ENCODE data around the gene KIAA0753.

DNA sequence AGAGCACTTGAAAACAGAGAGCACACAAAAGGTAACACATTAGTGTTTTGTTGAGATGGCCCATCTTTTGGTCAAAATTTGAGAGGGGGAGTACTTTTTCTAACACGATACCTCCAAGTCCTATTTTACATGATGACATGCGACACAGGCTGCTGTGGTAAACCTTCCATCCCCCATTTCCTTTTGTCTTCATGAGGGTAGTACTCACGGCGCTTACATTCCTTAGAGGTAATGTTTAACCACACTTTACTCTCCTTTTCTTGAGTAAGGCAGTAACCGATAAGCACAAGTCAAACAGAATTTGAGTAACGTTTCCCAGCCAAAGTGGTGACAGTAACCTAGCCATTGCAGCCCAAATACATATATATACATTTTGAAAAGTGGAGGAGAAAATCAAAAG lies 48.3 kb downstream of the KIAA0753 start:
- TF ChIP-seq, protein P1, sequence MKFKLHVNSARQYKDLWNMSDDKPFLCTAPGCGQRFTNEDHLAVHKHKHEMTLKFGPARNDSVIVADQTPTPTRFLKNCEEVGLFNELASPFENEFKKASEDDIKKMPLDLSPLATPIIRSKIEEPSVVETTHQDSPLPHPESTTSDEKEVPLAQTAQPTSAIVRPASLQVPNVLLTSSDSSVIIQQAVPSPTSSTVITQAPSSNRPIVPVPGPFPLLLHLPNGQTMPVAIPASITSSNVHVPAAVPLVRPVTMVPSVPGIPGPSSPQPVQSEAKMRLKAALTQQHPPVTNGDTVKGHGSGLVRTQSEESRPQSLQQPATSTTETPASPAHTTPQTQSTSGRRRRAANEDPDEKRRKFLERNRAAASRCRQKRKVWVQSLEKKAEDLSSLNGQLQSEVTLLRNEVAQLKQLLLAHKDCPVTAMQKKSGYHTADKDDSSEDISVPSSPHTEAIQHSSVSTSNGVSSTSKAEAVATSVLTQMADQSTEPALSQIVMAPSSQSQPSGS (IDR thresholded peaks at IDR 0.05; ENCODE audit: low read length), result no peak
- TF ChIP-seq FOXM1 (IDR thresholded peaks at IDR 0.05; ENCODE audit: low read depth, low read length) (no peak), POLR2A (IDR thresholded peaks at IDR 0.05; ENCODE audit: low read depth, low read length) (no peak), CHD2 (IDR thresholded peaks at IDR 0.05; ENCODE audit: borderline replicate concordance, low read depth, low read length) (no peak), POLR2AphosphoS5 (IDR thresholded peaks at IDR 0.05; ENCODE audit: low read length) (no peak), GABPA (IDR thresholded peaks at IDR 0.05; ENCODE audit: low read depth) (no peak), JUND (IDR thresholded peaks at IDR 0.05; ENCODE audit: low read depth, low read length) (no peak), NRF1 (conservative IDR thresholded peaks at IDR 0.05; ENCODE audit: low read depth, low read length) (no peak), WRNIP1 (IDR thresholded peaks at IDR 0.05; ENCODE audit: borderline replicate concordance, low read depth, low read length) (no peak), EP300 (IDR thresholded peaks at IDR 0.05; ENCODE audit: borderline replicate concordance in 1 of 2, control insufficient read depth in 1 of 2, low read depth in 2 of 2, low read length in 2 of 2) (no peak)
- TF ChIP-seq, protein P2, sequence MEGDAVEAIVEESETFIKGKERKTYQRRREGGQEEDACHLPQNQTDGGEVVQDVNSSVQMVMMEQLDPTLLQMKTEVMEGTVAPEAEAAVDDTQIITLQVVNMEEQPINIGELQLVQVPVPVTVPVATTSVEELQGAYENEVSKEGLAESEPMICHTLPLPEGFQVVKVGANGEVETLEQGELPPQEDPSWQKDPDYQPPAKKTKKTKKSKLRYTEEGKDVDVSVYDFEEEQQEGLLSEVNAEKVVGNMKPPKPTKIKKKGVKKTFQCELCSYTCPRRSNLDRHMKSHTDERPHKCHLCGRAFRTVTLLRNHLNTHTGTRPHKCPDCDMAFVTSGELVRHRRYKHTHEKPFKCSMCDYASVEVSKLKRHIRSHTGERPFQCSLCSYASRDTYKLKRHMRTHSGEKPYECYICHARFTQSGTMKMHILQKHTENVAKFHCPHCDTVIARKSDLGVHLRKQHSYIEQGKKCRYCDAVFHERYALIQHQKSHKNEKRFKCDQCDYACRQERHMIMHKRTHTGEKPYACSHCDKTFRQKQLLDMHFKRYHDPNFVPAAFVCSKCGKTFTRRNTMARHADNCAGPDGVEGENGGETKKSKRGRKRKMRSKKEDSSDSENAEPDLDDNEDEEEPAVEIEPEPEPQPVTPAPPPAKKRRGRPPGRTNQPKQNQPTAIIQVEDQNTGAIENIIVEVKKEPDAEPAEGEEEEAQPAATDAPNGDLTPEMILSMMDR (IDR thresholded peaks at IDR 0.05 in 2 of 3, conservative IDR thresholded peaks at IDR 0.05 in 1 of 3; ENCODE audit: control insufficient read depth in 2 of 3, extremely low read depth in 1 of 3, insufficient read depth in 1 of 3, low read depth in 3 of 3, low read length in 3 of 3), result no peak
- TF ChIP-seq, protein P3, sequence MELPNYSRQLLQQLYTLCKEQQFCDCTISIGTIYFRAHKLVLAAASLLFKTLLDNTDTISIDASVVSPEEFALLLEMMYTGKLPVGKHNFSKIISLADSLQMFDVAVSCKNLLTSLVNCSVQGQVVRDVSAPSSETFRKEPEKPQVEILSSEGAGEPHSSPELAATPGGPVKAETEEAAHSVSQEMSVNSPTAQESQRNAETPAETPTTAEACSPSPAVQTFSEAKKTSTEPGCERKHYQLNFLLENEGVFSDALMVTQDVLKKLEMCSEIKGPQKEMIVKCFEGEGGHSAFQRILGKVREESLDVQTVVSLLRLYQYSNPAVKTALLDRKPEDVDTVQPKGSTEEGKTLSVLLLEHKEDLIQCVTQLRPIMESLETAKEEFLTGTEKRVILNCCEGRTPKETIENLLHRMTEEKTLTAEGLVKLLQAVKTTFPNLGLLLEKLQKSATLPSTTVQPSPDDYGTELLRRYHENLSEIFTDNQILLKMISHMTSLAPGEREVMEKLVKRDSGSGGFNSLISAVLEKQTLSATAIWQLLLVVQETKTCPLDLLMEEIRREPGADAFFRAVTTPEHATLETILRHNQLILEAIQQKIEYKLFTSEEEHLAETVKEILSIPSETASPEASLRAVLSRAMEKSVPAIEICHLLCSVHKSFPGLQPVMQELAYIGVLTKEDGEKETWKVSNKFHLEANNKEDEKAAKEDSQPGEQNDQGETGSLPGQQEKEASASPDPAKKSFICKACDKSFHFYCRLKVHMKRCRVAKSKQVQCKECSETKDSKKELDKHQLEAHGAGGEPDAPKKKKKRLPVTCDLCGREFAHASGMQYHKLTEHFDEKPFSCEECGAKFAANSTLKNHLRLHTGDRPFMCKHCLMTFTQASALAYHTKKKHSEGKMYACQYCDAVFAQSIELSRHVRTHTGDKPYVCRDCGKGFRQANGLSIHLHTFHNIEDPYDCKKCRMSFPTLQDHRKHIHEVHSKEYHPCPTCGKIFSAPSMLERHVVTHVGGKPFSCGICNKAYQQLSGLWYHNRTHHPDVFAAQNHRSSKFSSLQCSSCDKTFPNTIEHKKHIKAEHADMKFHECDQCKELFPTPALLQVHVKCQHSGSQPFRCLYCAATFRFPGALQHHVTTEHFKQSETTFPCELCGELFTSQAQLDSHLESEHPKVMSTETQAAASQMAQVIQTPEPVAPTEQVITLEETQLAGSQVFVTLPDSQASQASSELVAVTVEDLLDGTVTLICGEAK (IDR thresholded peaks at IDR 0.05; ENCODE audit: borderline replicate concordance), result no peak
- TF ChIP-seq, protein P4, sequence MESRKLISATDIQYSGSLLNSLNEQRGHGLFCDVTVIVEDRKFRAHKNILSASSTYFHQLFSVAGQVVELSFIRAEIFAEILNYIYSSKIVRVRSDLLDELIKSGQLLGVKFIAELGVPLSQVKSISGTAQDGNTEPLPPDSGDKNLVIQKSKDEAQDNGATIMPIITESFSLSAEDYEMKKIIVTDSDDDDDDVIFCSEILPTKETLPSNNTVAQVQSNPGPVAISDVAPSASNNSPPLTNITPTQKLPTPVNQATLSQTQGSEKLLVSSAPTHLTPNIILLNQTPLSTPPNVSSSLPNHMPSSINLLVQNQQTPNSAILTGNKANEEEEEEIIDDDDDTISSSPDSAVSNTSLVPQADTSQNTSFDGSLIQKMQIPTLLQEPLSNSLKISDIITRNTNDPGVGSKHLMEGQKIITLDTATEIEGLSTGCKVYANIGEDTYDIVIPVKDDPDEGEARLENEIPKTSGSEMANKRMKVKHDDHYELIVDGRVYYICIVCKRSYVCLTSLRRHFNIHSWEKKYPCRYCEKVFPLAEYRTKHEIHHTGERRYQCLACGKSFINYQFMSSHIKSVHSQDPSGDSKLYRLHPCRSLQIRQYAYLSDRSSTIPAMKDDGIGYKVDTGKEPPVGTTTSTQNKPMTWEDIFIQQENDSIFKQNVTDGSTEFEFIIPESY (IDR thresholded peaks at IDR 0.05), result no peak
